CD4-positive, alpha-beta memory T cell (primary cell): Measurements from ENCODE around the gene LAMA3. TPM values are rescaled to one million over a fixed set of nuclear protein-coding genes. Genes with fewer than 3 reads are reported as not detected.
"Not testable (repeated sequence)": the region's sequence is repeated elsewhere in the genome, so short reads cannot be mapped to it uniquely, and the experiment has no call there.

ENCODE experiments used
- CTCF ChIA-PET: fragments of 350-600 bp; sonication (Branson Sonifier 250); formaldehyde crosslinking; loops from one replicate; lab custom pipeline; 2021; ENCODE audit warnings: inconsistent platforms; ENCODE audit not compliant: partially characterized antibody; lab: Charles Lee
- POLR2A ChIA-PET: fragments of 350-600 bp; sonication (Branson Sonifier 250); formaldehyde crosslinking; loops from one replicate; lab custom pipeline; 2021; ENCODE audit not compliant: partially characterized antibody; lab: Charles Lee
- DNase-seq, 5 donors: peaks; one replicate each; pipeline versions ENCODE4 v3.0.0 to v3.0.0-alpha.2; 2020 to 2022; ENCODE audit warnings: mixed read lengths in 1 of 5
- H3K27ac ChIP-seq: one replicate; pipeline ENCODE4 v1.7.0; 2013; ENCODE audit warnings: low read depth, low read length
- H3K27me3 ChIP-seq: 2 replicates; pipeline ENCODE4 v1.7.0; 2013; ENCODE audit warnings: mild to moderate bottlenecking, low read length, moderate library complexity; ENCODE audit not compliant: insufficient read depth
- H3K36me3 ChIP-seq: 2 replicates; pipeline ENCODE4 v1.7.0; 2013; ENCODE audit warnings: mild to moderate bottlenecking, low read length, moderate library complexity; ENCODE audit not compliant: insufficient read depth
- H3K4me1 ChIP-seq: 2 replicates; pipeline ENCODE4 v1.7.0; 2013; ENCODE audit warnings: mild to moderate bottlenecking, low read length, moderate library complexity; ENCODE audit not compliant: insufficient read depth
- H3K4me3 ChIP-seq, 2 donors: one replicate each; pipeline ENCODE4 v1.7.0; 2013; ENCODE audit warnings: low read length in 2 of 2, mild to moderate bottlenecking in 1 of 2
- H3K9me3 ChIP-seq, 2 donors: one replicate each; pipeline ENCODE4 v1.7.0; 2013; ENCODE audit warnings: low read length in 2 of 2, control low read depth in 1 of 2; ENCODE audit not compliant: control insufficient read depth in 1 of 2
- H3K27ac Mint-ChIP-seq, 7 donors: one replicate each; pipeline ENCODE4 v1.8.0; 2020 to 2021; ENCODE audit warnings: mixed read lengths in 7 of 7, mild to moderate bottlenecking in 6 of 7, inconsistent platforms in 3 of 7, moderate library complexity in 3 of 7
- H3K27me3 Mint-ChIP-seq, 2 donors: one replicate each; pipeline ENCODE4 v1.8.0; 2020 to 2021; ENCODE audit warnings: mixed read lengths in 2 of 2
- H3K36me3 Mint-ChIP-seq, 2 donors: one replicate each; pipeline ENCODE4 v1.8.0; 2020 to 2021; ENCODE audit warnings: mixed read lengths in 2 of 2, inconsistent platforms in 1 of 2, mild to moderate bottlenecking in 1 of 2
- H3K4me1 Mint-ChIP-seq, 4 donors: one replicate each; pipeline ENCODE4 v1.8.0; 2020 to 2021; ENCODE audit warnings: mixed read lengths in 4 of 4, mild to moderate bottlenecking in 1 of 4
- H3K4me3 Mint-ChIP-seq, 8 donors: one replicate each; pipeline ENCODE4 v1.8.0; 2020 to 2021; ENCODE audit warnings: mixed read lengths in 8 of 8, mild to moderate bottlenecking in 7 of 8, moderate library complexity in 6 of 8, inconsistent platforms in 3 of 8
- H3K9me3 Mint-ChIP-seq, 8 donors: one replicate each; pipeline ENCODE4 v1.8.0; 2020 to 2021; ENCODE audit warnings: mixed read lengths in 8 of 8, mild to moderate bottlenecking in 5 of 8, inconsistent platforms in 3 of 8, moderate library complexity in 1 of 8
- intact Hi-C: fragments of 100-400 bp; cut with micrococcal nuclease; formaldehyde crosslinking; loops from one replicate; pipeline ENCODE4 v1.15.1; 2023
- polyA plus RNA-seq, 2 donors: library from polyadenylated mRNA; unstranded; fragments of 300-500 nt; fragmentation: Illumina TruSeq; gene quantifications; one replicate each; pipeline ENCODE4 v1.2.3, GENCODE V29; 2021
- total RNA-seq, 2 experiments: library from RNA; stranded (reverse); gene quantifications; one replicate each; pipeline ENCODE4 v1.2.3, GENCODE V29; 2021

Gene LAMA3
- total and polyA plus RNA-seq, 4 experiments from 2014 or later: not detected

- Mint-ChIP-seq H3K27ac (peak overlapping the region in 2 of 7 donors; percentile 0 to 32), H3K4me3 (peak overlapping the region in 5 of 8 donors; percentile 2 to 70 (median 22)), H3K36me3 (no peaks in the 10 kb centered on the region), H3K9me3 (peaks cover 0 to 2% (median 0%) of the 10 kb centered on the region in 8 donors), H3K27me3 (peaks cover 5 to 8% of the 10 kb centered on the region in 2 donors), H3K4me1 (peaks cover 11 to 15% (median 15%) of the 10 kb centered on the region in 4 donors)
- Histone ChIP-seq H3K4me1 (peaks cover 15% of the 10 kb centered on the region), H3K36me3 (no peaks in the 10 kb centered on the region), H3K27ac (no peak overlapping the region), H3K27me3 (no peaks in the 10 kb centered on the region), H3K4me3 (no peak overlapping the region), H3K9me3 (no peaks in the 10 kb centered on the region)
- POLR2A ChIA-PET: no interaction called here
- CTCF ChIA-PET: no interaction called here
- DNase-seq: no peak
- intact Hi-C loops: no loop called here
Observed at GRCh38 chr18:23737578-23737977, 48.3 kb downstream of the LAMA3 start.

GRCh38 chr18:23738151-23738550 lies 48.9 kb downstream of the LAMA3 start:
- Histone ChIP-seq H3K4me1 (peaks cover 15% of the 10 kb centered on the region), H3K9me3 (no peaks in the 10 kb centered on the region), H3K4me3 (no peak overlapping the region), H3K27ac (no peak overlapping the region), H3K36me3 (no peaks in the 10 kb centered on the region), H3K27me3 (no peaks in the 10 kb centered on the region)
- intact Hi-C loops: no loop called here
- H3K4me3 Mint-ChIP-seq: peak overlapping the region in 7 of 8 donors; percentile 21 to 70 (median 46)
- peaks cover 0 to 2% (median 0%) of the 10 kb centered on the region in 8 donors for H3K9me3 Mint-ChIP-seq
- ChIA-PET POLR2A (no interaction called here), CTCF (no interaction called here)
- H3K27ac Mint-ChIP-seq: peak overlapping the region in 4 of 7 donors; percentile 0 to 72 (median 40)
- H3K4me1 Mint-ChIP-seq: peaks cover 11 to 15% (median 15%) of the 10 kb centered on the region in 4 donors
- no peaks in the 10 kb centered on the region for H3K36me3 Mint-ChIP-seq
- peaks cover 6 to 8% of the 10 kb centered on the region in 2 donors for H3K27me3 Mint-ChIP-seq
- peak in 1 of 5 donors; percentile 8 for DNase-seq

- intact Hi-C loops: no loop called here
- no peak for DNase-seq
- peaks cover 11 to 15% (median 15%) of the 10 kb centered on the region in 4 donors for H3K4me1 Mint-ChIP-seq
- Histone ChIP-seq H3K4me3 (no peak overlapping the region), H3K36me3 (no peaks in the 10 kb centered on the region), H3K27me3 (no peaks in the 10 kb centered on the region), H3K9me3 (no peaks in the 10 kb centered on the region), H3K4me1 (peaks cover 15% of the 10 kb centered on the region), H3K27ac (no peak overlapping the region)
- no peaks in the 10 kb centered on the region for H3K36me3 Mint-ChIP-seq
- peaks cover 0 to 2% (median 0%) of the 10 kb centered on the region in 8 donors for H3K9me3 Mint-ChIP-seq
- ChIA-PET CTCF (no interaction called here), POLR2A (no interaction called here)
- H3K27ac Mint-ChIP-seq: peak overlapping the region in 1 of 7 donors; percentile 52
- H3K4me3 Mint-ChIP-seq: peak overlapping the region in 6 of 8 donors; percentile 22 to 70 (median 48)
- peaks cover 6 to 9% of the 10 kb centered on the region in 2 donors for H3K27me3 Mint-ChIP-seq
Observed at GRCh38 chr18:23738575-23738974, 49.3 kb downstream of the LAMA3 start.

- H3K27ac Mint-ChIP-seq: no peak overlapping the region
- peaks cover 8 to 18% of the 10 kb centered on the region in 2 donors for H3K27me3 Mint-ChIP-seq
- intact Hi-C loops: no loop called here
- CTCF ChIA-PET: no interaction called here
- H3K27me3 ChIP-seq: no peaks in the 10 kb centered on the region
- no peaks in the 10 kb centered on the region for H3K36me3 ChIP-seq
- H3K9me3 Mint-ChIP-seq: peaks cover 0 to 2% (median 0%) of the 10 kb centered on the region in 8 donors
- H3K4me3 ChIP-seq: no peak overlapping the region
- H3K36me3 Mint-ChIP-seq: no peaks in the 10 kb centered on the region
- H3K4me3 Mint-ChIP-seq: no peak overlapping the region
- H3K27ac ChIP-seq: no peak overlapping the region
- POLR2A ChIA-PET: no interaction called here
- no peak for DNase-seq
- H3K9me3 ChIP-seq: no peaks in the 10 kb centered on the region
- peaks cover 11 to 15% (median 15%) of the 10 kb centered on the region in 4 donors for H3K4me1 Mint-ChIP-seq
- peaks cover 15% of the 10 kb centered on the region for H3K4me1 ChIP-seq
Observed at GRCh38 chr18:23740105-23740830, 51.0 kb downstream of the LAMA3 start.

- H3K4me3 Mint-ChIP-seq, DNase-seq, CTCF ChIA-PET, H3K36me3 ChIP-seq, H3K9me3 ChIP-seq, H3K4me3 ChIP-seq, H3K9me3 Mint-ChIP-seq, intact Hi-C loops, H3K27ac ChIP-seq, H3K36me3 Mint-ChIP-seq, POLR2A ChIA-PET, H3K27ac Mint-ChIP-seq, H3K27me3 ChIP-seq: not testable (repeated sequence)
- H3K4me1 ChIP-seq: peaks cover 15% of the 10 kb centered on the region
- peaks cover 11 to 15% (median 14%) of the 10 kb centered on the region in 4 donors for H3K4me1 Mint-ChIP-seq
- peaks cover 9 to 21% of the 10 kb centered on the region in 2 donors for H3K27me3 Mint-ChIP-seq
Observed at GRCh38 chr18:23741967-23742366, 52.7 kb downstream of the LAMA3 start.

GRCh38 chr18:23743733-23744333 lies 54.6 kb downstream of the LAMA3 start:
- H3K9me3 Mint-ChIP-seq: no peaks in the 10 kb centered on the region
- CTCF ChIA-PET: no interaction called here

GRCh38 chr18:23745366-23745765 lies 56.1 kb downstream of the LAMA3 start:
- peaks cover 14 to 22% of the 10 kb centered on the region in 2 donors for H3K27me3 Mint-ChIP-seq
- CTCF ChIA-PET: no interaction called here
- H3K4me3 Mint-ChIP-seq: no peak overlapping the region
- no peak overlapping the region for H3K27ac Mint-ChIP-seq
- H3K9me3 ChIP-seq: no peaks in the 10 kb centered on the region
- no peak for DNase-seq
- POLR2A ChIA-PET: no interaction called here
- H3K36me3 Mint-ChIP-seq: no peaks in the 10 kb centered on the region
- H3K9me3 Mint-ChIP-seq: peaks cover 0 to 7% (median 0%) of the 10 kb centered on the region in 8 donors
- intact Hi-C loops: no loop called here
- H3K36me3 ChIP-seq: no peaks in the 10 kb centered on the region
- no peaks in the 10 kb centered on the region for H3K4me1 ChIP-seq
- no peak overlapping the region for H3K27ac ChIP-seq
- peaks cover 0 to 1% (median 0%) of the 10 kb centered on the region in 4 donors for H3K4me1 Mint-ChIP-seq
- H3K4me3 ChIP-seq: no peak overlapping the region
- H3K27me3 ChIP-seq: no peaks in the 10 kb centered on the region

More at GRCh38 chr18:23743733-23744333, 54.6 kb downstream of the LAMA3 start:
- Mint-ChIP-seq H3K27ac (no peak overlapping the region), H3K27me3 (peaks cover 13 to 21% of the 10 kb centered on the region in 2 donors), H3K36me3 (no peaks in the 10 kb centered on the region), H3K4me1 (peaks cover 1 to 4% (median 2%) of the 10 kb centered on the region in 4 donors), H3K4me3 (no peak overlapping the region)
- H3K4me1 ChIP-seq: peaks cover 3% of the 10 kb centered on the region
- H3K9me3 ChIP-seq: no peaks in the 10 kb centered on the region
- H3K36me3 ChIP-seq: no peaks in the 10 kb centered on the region
- DNase-seq: no peak
- intact Hi-C loops: no loop called here
- POLR2A ChIA-PET: no interaction called here
- H3K27me3 ChIP-seq: no peaks in the 10 kb centered on the region
- no peak overlapping the region for H3K4me3 ChIP-seq
- no peak overlapping the region for H3K27ac ChIP-seq
